SK-N-SH (cell line): ENCODE data around the gene STAT6. TPM values are rescaled to one million over a fixed set of nuclear protein-coding genes. Genes with fewer than 3 reads are reported as not detected.

ENCODE experiments used
- CTCF ChIA-PET: fragments of 300-600, 350-600 bp; formaldehyde crosslinking; extraction: SDS; loops from one replicate; lab custom pipeline; 2021; lab: Yijun Ruan, JAX
- POLR2A ChIA-PET: fragments of 350-600 bp; sonication (Branson Sonifier 250); formaldehyde crosslinking; extraction: SDS; loops from one replicate; lab custom pipeline; 2020; ENCODE audit warnings: antibody characterized with exemption, inconsistent platforms; lab: Yijun Ruan, JAX
- DNase-seq: peaks from one replicate; pipeline ENCODE4 v3.0.0; 2012
- H2AFZ ChIP-seq: fragments of 200-600 bp; sonication (generic); 2 replicates; pipeline ENCODE4 v1.8.1; 2016; ENCODE audit warnings: antibody characterized with exemption, mild to moderate bottlenecking, low read depth
- H3F3A ChIP-seq: fragments of 200-600 bp; sonication (generic); replicated peaks from 2 replicates; pipeline ENCODE3; 2016; ENCODE audit warnings: antibody characterized with exemption, mild to moderate bottlenecking; ENCODE audit not compliant: insufficient read depth
- H3K27ac ChIP-seq, 2 experiments: fragments of 200-500 bp in 1 of 2; fragments of 200-600 bp in 1 of 2; sonication (Bioruptor generic) in 1 of 2; sonication (generic), shearing (Covaris generic) in 1 of 2; 2 replicates each; pipeline versions ENCODE4 v1.5.1 to v1.6.1; 2014 to 2016; ENCODE audit warnings: low read depth in 2 of 2, inconsistent platforms in 1 of 2, low read length in 1 of 2, mild to moderate bottlenecking in 1 of 2, mixed read lengths in 1 of 2
- H3K27me3 ChIP-seq: fragments of 200-600 bp; sonication (generic), shearing (Covaris generic); 2 replicates; pipeline ENCODE4 v1.6.1; 2016; ENCODE audit warnings: mixed run types; ENCODE audit not compliant: insufficient read depth
- H3K36me3 ChIP-seq, 2 experiments: fragments of 200-500 bp in 1 of 2; fragments of 200-600 bp in 1 of 2; sonication (Bioruptor generic) in 1 of 2; sonication (generic) in 1 of 2; replicated peaks in 1 of 2; 2 replicates each; pipeline versions ENCODE3 to v1.5.1; 2014 to 2016; ENCODE audit warnings: low read length in 1 of 2, mild to moderate bottlenecking in 1 of 2; ENCODE audit not compliant: insufficient read depth in 2 of 2, control insufficient read depth in 1 of 2
- H3K4me1 ChIP-seq, 2 experiments: fragments of 200-500 bp in 1 of 2; fragments of 200-600 bp in 1 of 2; sonication (Bioruptor generic) in 1 of 2; sonication (generic), shearing (Covaris generic) in 1 of 2; 2 replicates each; pipeline versions ENCODE4 v1.5.1 to v1.6.1; 2014 to 2016; ENCODE audit warnings: low read depth in 1 of 2, low read length in 1 of 2, mixed run types in 1 of 2; ENCODE audit not compliant: insufficient read depth in 2 of 2, control insufficient read depth in 1 of 2
- H3K4me2 ChIP-seq: fragments of 200-600 bp; sonication (generic), shearing (Covaris generic); 2 replicates; pipeline ENCODE4 v1.6.1; 2017; ENCODE audit warnings: mixed run types
- H3K4me3 ChIP-seq, 2 experiments: fragments of 200-500 bp in 1 of 2; fragments of 200-600 bp in 1 of 2; sonication (Bioruptor generic) in 1 of 2; sonication (generic), shearing (Covaris generic) in 1 of 2; 2 replicates each; pipeline versions ENCODE4 v1.5.1 to v1.8.1; 2014 to 2016; ENCODE audit warnings: low read depth in 2 of 2, inconsistent platforms in 1 of 2, low read length in 1 of 2, mild to moderate bottlenecking in 1 of 2, mixed read lengths in 1 of 2, moderate library complexity in 1 of 2
- H3K79me2 ChIP-seq: fragments of 200-600 bp; sonication (generic); 2 replicates; pipeline ENCODE4 v1.8.1; 2017; ENCODE audit warnings: mild to moderate bottlenecking; ENCODE audit not compliant: insufficient read depth
- H3K9ac ChIP-seq: fragments of 200-600 bp; sonication (generic); 2 replicates; pipeline ENCODE4 v1.6.1; 2017; ENCODE audit warnings: mixed run types
- H3K9me2 ChIP-seq: fragments of 200-600 bp; sonication (generic); 2 replicates; pipeline ENCODE4 v1.6.1; 2017; ENCODE audit warnings: mixed run types
- H3K9me3 ChIP-seq: fragments of 200-600 bp; sonication (generic); 2 replicates; pipeline ENCODE4 v1.6.1; 2017; ENCODE audit warnings: mixed run types, mild to moderate bottlenecking, moderate library complexity
- H4K20me1 ChIP-seq: fragments of 200-600 bp; sonication (generic); 2 replicates; pipeline ENCODE4 v1.6.1; 2017; ENCODE audit warnings: mild to moderate bottlenecking, mixed run types; ENCODE audit not compliant: insufficient read depth
- CHD2 ChIP-seq: fragments of 150-350 bp; IDR thresholded peaks from 2 replicates; pipeline ENCODE4 v1.6.1; 2018; ENCODE audit warnings: low read length; ENCODE audit not compliant: partially characterized antibody
- FOXJ3 ChIP-seq: sonication (generic); formaldehyde crosslinking; IDR thresholded peaks from 2 replicates; pipeline ENCODE4 v1.5.1; 2020; ENCODE audit warnings: mild to moderate bottlenecking, missing genetic modification reagents
- FOXM1 ChIP-seq: IDR thresholded peaks from 2 replicates; pipeline ENCODE4 v1.4.0; 2012; ENCODE audit warnings: low read depth, mild to moderate bottlenecking
- JUND ChIP-seq: IDR thresholded peaks from 2 replicates; pipeline ENCODE4 v1.4.0; 2012
- MEF2A ChIP-seq: IDR thresholded peaks from 2 replicates; pipeline ENCODE4 v1.4.0; 2012; ENCODE audit warnings: low read depth, borderline replicate concordance
- NRF1 ChIP-seq: IDR thresholded peaks from 2 replicates; pipeline ENCODE4 v1.6.1; 2012; ENCODE audit warnings: low read depth, mild to moderate bottlenecking, low read length
- POLR2AphosphoS5 ChIP-seq: IDR thresholded peaks from 2 replicates; pipeline ENCODE4 v1.6.1; 2012; ENCODE audit warnings: low read depth, low read length
- RFX5 ChIP-seq: IDR thresholded peaks from 2 replicates; pipeline ENCODE4 v1.6.1; 2012; ENCODE audit warnings: mild to moderate bottlenecking, improper control_type of control experiment, low read length
- RXRA ChIP-seq: IDR thresholded peaks from 2 replicates; pipeline ENCODE4 v1.4.0; 2012; ENCODE audit warnings: low read depth, mild to moderate bottlenecking, borderline replicate concordance
- SMC3 ChIP-seq: IDR thresholded peaks from 2 replicates; pipeline ENCODE4 v1.6.1; 2012; ENCODE audit warnings: low read depth, low read length, improper control_type of control experiment
- TCF12 ChIP-seq: IDR thresholded peaks from 2 replicates; pipeline ENCODE4 v1.4.0; 2012
- WGBS: methylation state at CpG from one replicate; pipeline ENCODE4 v1.1.6; 2017; ENCODE audit warnings: low lambda C conversion rate; 5-methylcytosine and 5-hydroxymethylcytosine counted together
- polyA plus RNA-seq, 3 experiments: library from polyadenylated mRNA; depleted of rRNA; stranded (reverse); fragments of >200 nt; gene quantifications; 2 replicates each; pipeline ENCODE4 v1.2.3, GENCODE V29; 2012
- TF ChIP-seq, protein P1 (sequence below): fragments of 200-600 bp; sonication (generic); IDR thresholded peaks from 2 replicates; pipeline ENCODE4 v1.6.1; 2017; ENCODE audit warnings: antibody characterized with exemption, mild to moderate bottlenecking, moderate library complexity
- TF ChIP-seq, protein P2 (sequence below): IDR thresholded peaks from 2 replicates; pipeline ENCODE4; 2012
- TF ChIP-seq, protein P3 (sequence below): IDR thresholded peaks from 2 replicates; pipeline ENCODE4 v1.4.0; 2012; ENCODE audit warnings: low read depth, borderline replicate concordance

STAT6 gene
- polyA plus RNA-seq, 1 of the 3 experiments (the other 2 are of a cell fraction) = 0.15 TPM

DNA sequence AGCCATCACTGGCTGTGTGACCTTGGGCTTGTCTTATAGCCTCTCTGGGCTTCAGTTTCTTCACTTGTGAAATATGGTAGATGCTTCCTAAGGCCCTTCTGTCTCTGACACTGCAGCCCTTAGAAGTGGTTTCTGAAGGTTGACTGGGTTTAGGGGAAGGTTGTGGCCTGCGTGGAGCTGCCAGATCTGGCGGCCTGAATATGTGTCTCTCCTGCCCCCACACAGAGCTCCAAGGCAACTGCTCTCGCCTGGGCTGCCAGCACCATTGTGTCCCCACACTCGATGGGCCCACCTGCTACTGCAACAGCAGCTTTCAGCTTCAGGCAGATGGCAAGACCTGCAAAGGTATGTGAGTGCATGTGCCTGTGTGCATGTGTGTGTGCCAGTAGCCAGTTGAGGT lies 32.3 kb upstream of the STAT6 start:
- H3K4me2 ChIP-seq = no peak overlapping the region
- no peak overlapping the region for H3K4me3 ChIP-seq
- no peak for TF ChIP-seq FOXJ3 (CRISPR knock-in tag)
- no peak for TF ChIP-seq JUND
- no peak for TF ChIP-seq RXRA
- ChIA-PET POLR2A (no interaction called here), CTCF (interaction anchor here (0.9 kb wide), 1 partner anchor 32 kb away, joined by 3 read pairs; no protein-coding TSS in a partner anchor)
- H3K4me1 ChIP-seq = peaks cover 10 to 16% of the 10 kb centered on the region in 2 experiments; a peak in 3 of 4 replicates
- peaks cover 5% of the 10 kb centered on the region for H3F3A ChIP-seq
- DNase-seq = no peak
- peaks cover 5% of the 10 kb centered on the region; the same call in 1 of the 2 replicates for H4K20me1 ChIP-seq
- H3K27me3 ChIP-seq = no peaks in the 10 kb centered on the region
- H3K9me2 ChIP-seq = no peaks in the 10 kb centered on the region
- WGBS = 71% methylated on average over 3 of the region's 4 CpGs
- no peak overlapping the region for H2AFZ ChIP-seq
- H3K9me3 ChIP-seq = no peaks in the 10 kb centered on the region
- no peak overlapping the region for H3K9ac ChIP-seq
- no peak overlapping the region for H3K27ac ChIP-seq
- H3K36me3 ChIP-seq = peaks cover 20 to 83% of the 10 kb centered on the region in 2 experiments
- no peaks in the 10 kb centered on the region for H3K79me2 ChIP-seq

DNA sequence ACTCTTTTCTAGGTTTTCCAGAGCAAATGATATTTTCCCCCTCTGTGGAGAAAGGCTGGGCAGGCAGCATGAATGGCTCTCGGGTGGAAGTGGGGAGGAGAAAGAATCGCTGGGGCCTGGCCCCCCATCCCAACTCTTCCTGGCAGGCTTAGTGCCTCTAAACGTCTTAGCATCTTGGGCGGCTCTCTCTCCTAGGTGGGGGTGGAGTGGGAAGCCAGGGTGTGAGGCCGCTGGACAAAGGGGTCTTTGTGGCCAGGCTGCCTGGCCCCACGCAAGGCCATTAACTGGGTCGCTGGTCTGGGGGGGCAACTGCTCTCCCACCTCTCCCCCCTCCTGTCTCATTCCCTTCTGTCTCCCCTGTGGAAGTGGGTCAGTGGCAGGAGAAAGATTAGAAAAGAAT lies 31.6 kb upstream of the STAT6 start:
- Histone ChIP-seq H2AFZ (no peak overlapping the region), H3K9ac (no peak overlapping the region), H3K27me3 (no peaks in the 10 kb centered on the region), H3K9me2 (no peaks in the 10 kb centered on the region), H3K4me1 (peaks cover 9 to 11% of the 10 kb centered on the region in 2 experiments; a peak in 3 of 4 replicates), H4K20me1 (peaks cover 6% of the 10 kb centered on the region; the same call in 1 of the 2 replicates), H3K4me2 (no peak overlapping the region), H3F3A (peaks cover 5% of the 10 kb centered on the region), H3K9me3 (no peaks in the 10 kb centered on the region), H3K4me3 (no peak overlapping the region), H3K27ac (no peak overlapping the region), H3K79me2 (no peaks in the 10 kb centered on the region), H3K36me3 (peaks cover 20 to 80% of the 10 kb centered on the region in 2 experiments)
- CTCF ChIA-PET = interaction anchor here (0.9 to 3.3 kb wide), 7 partner anchors 10 to 97 kb away, joined by 3 to 16 read pairs (median 8); partner anchors contain the start of gene LRP1
- 83% methylated on average over 4 of the region's 7 CpGs for WGBS
- POLR2A ChIA-PET = interaction anchor here (1.1 kb wide), 1 partner anchor 14 kb away, joined by 4 read pairs; the partner anchor contains the start of gene LRP1
- no peak for DNase-seq
- TF ChIP-seq MEF2A (no peak), SMC3 (no peak), TCF12 (no peak), POLR2AphosphoS5 (no peak), RXRA (no peak), FOXM1 (no peak), CHD2 (no peak), NRF1 (no peak), RFX5 (no peak)
- TF ChIP-seq, protein P1, sequence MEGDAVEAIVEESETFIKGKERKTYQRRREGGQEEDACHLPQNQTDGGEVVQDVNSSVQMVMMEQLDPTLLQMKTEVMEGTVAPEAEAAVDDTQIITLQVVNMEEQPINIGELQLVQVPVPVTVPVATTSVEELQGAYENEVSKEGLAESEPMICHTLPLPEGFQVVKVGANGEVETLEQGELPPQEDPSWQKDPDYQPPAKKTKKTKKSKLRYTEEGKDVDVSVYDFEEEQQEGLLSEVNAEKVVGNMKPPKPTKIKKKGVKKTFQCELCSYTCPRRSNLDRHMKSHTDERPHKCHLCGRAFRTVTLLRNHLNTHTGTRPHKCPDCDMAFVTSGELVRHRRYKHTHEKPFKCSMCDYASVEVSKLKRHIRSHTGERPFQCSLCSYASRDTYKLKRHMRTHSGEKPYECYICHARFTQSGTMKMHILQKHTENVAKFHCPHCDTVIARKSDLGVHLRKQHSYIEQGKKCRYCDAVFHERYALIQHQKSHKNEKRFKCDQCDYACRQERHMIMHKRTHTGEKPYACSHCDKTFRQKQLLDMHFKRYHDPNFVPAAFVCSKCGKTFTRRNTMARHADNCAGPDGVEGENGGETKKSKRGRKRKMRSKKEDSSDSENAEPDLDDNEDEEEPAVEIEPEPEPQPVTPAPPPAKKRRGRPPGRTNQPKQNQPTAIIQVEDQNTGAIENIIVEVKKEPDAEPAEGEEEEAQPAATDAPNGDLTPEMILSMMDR = no peak
- TF ChIP-seq, protein P2, sequence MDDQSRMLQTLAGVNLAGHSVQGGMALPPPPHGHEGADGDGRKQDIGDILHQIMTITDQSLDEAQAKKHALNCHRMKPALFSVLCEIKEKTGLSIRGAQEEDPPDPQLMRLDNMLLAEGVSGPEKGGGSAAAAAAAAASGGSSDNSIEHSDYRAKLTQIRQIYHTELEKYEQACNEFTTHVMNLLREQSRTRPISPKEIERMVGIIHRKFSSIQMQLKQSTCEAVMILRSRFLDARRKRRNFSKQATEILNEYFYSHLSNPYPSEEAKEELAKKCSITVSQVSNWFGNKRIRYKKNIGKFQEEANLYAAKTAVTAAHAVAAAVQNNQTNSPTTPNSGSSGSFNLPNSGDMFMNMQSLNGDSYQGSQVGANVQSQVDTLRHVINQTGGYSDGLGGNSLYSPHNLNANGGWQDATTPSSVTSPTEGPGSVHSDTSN = no peak
- TF ChIP-seq, protein P3, sequence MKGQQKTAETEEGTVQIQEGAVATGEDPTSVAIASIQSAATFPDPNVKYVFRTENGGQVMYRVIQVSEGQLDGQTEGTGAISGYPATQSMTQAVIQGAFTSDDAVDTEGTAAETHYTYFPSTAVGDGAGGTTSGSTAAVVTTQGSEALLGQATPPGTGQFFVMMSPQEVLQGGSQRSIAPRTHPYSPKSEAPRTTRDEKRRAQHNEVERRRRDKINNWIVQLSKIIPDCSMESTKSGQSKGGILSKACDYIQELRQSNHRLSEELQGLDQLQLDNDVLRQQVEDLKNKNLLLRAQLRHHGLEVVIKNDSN = no peak
